HUES64 (cell line): ENCODE data around the gene ZNF398.
"Not testable (repeated sequence)": the region's sequence is repeated elsewhere in the genome, so short reads cannot be mapped to it uniquely, and the experiment has no call there.

Source experiments
- H3K27ac ChIP-seq: 2 replicates; pipeline ENCODE4 v1.7.0; 2013; ENCODE audit warnings: low read depth, low read length, inconsistent platforms
- H3K27me3 ChIP-seq: 2 replicates; pipeline ENCODE4 v1.6.1; 2013; ENCODE audit warnings: mild to moderate bottlenecking, low read length; ENCODE audit not compliant: insufficient read depth
- H3K36me3 ChIP-seq: 2 replicates; pipeline ENCODE4 v1.6.1; 2013; ENCODE audit warnings: mild to moderate bottlenecking, low read length; ENCODE audit not compliant: insufficient read depth
- H3K4me1 ChIP-seq: 2 replicates; pipeline ENCODE4 v1.6.1; 2013; ENCODE audit warnings: mild to moderate bottlenecking, low read length, moderate library complexity; ENCODE audit not compliant: insufficient read depth
- H3K4me3 ChIP-seq: 2 replicates; pipeline ENCODE4 v1.5.1; 2013; ENCODE audit warnings: mild to moderate bottlenecking, low read length, moderate library complexity
- H3K9ac ChIP-seq: 2 replicates; pipeline ENCODE4 v1.6.1; 2013; ENCODE audit warnings: mild to moderate bottlenecking, low read depth, low read length
- H3K9me3 ChIP-seq: 2 replicates; pipeline ENCODE4 v1.6.1; 2013; ENCODE audit warnings: low read depth, low read length; ENCODE audit not compliant: insufficient read depth
- WGBS: fragments of 150-250, 120-280 bp; methylation state at CpG from one replicate; pipeline ENCODE4 v1.1.7; 2013; ENCODE audit warnings: missing lambda C conversion rate; 5-methylcytosine and 5-hydroxymethylcytosine counted together

The ZNF398 gene

GRCh38 chr7:149126662-149127266 lies 20.5 kb upstream of the ZNF398 start:
- Histone ChIP-seq H3K9me3 (peaks cover 13% of the 10 kb centered on the region), H3K27ac (peak overlapping the region; percentile 82), H3K36me3 (peaks cover 20% of the 10 kb centered on the region), H3K4me1 (peaks cover 9% of the 10 kb centered on the region), H3K27me3 (no peaks in the 10 kb centered on the region), H3K9ac (peak overlapping the region; percentile 93), H3K4me3 (peak overlapping the region; percentile 80)
- under 1% methylated on average over 48 of the region's 48 CpGs for WGBS

- H3K9me3 ChIP-seq: peaks cover 13% of the 10 kb centered on the region
- H3K4me3 ChIP-seq: no peak overlapping the region
- 95% methylated on average over 5 of the region's 5 CpGs for WGBS
- H3K9ac ChIP-seq: no peak overlapping the region
- H3K27ac ChIP-seq: no peak overlapping the region
- H3K4me1 ChIP-seq: peaks cover 9% of the 10 kb centered on the region
- peaks cover 22% of the 10 kb centered on the region for H3K36me3 ChIP-seq
- no peaks in the 10 kb centered on the region for H3K27me3 ChIP-seq
Measured at GRCh38 chr7:149130572-149131198, 16.6 kb upstream of the ZNF398 start.

GRCh38 chr7:149133028-149133710 lies 14.1 kb upstream of the ZNF398 start:
- Histone ChIP-seq H3K9ac (no peak overlapping the region), H3K9me3 (peaks cover 13% of the 10 kb centered on the region), H3K27ac (no peak overlapping the region), H3K4me3 (no peak overlapping the region), H3K36me3 (peaks cover 22% of the 10 kb centered on the region), H3K27me3 (no peaks in the 10 kb centered on the region), H3K4me1 (peaks cover 3% of the 10 kb centered on the region; the same call in 1 of the 2 replicates)
- WGBS: 93% methylated on average over 2 of the region's 2 CpGs

DNA sequence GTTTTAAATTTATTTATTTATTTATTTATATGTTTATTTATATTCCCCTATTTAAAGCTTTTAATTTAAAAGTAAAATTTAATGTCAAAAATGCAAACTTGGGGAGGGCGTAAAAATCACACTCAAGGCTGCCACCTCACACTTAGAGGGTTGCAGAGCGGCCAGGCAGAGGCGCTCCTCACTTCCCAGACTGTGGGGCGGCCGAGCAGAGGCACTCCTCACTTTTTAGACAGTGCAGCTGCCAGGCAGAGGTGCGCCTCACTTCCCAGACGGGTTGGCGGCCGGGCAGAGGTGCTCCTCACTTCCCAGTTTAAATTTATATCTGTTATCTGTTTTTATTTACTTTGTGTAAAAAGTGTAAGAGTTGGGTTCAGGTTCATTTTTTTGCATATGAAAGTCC lies 11.1 kb upstream of the ZNF398 start:
- Histone ChIP-seq H3K4me1 (no peaks in the 10 kb centered on the region), H3K9ac (no peak overlapping the region), H3K9me3 (peaks cover 3% of the 10 kb centered on the region; the same call in 1 of the 2 replicates), H3K27ac (no peak overlapping the region), H3K27me3 (no peaks in the 10 kb centered on the region), H3K4me3 (no peak overlapping the region), H3K36me3 (peaks cover 9% of the 10 kb centered on the region)
- 99% methylated on average over 8 of the region's 9 CpGs for WGBS

- no peak overlapping the region for H3K27ac ChIP-seq
- H3K9ac ChIP-seq: no peak overlapping the region
- H3K9me3 ChIP-seq: no peaks in the 10 kb centered on the region
- no peaks in the 10 kb centered on the region for H3K36me3 ChIP-seq
- no peak overlapping the region for H3K4me3 ChIP-seq
- peaks cover 24% of the 10 kb centered on the region for H3K4me1 ChIP-seq
- WGBS: 91% methylated on average over 3 of the region's 3 CpGs
- no peaks in the 10 kb centered on the region for H3K27me3 ChIP-seq
Measured at GRCh38 chr7:149140831-149141230, 6.4 kb upstream of the ZNF398 start.

- no peak overlapping the region for H3K27ac ChIP-seq
- WGBS: 99% methylated on average over 3 of the region's 4 CpGs
- no peaks in the 10 kb centered on the region for H3K9me3 ChIP-seq
- no peak overlapping the region for H3K9ac ChIP-seq
- H3K4me1 ChIP-seq: peaks cover 28% of the 10 kb centered on the region
- no peak overlapping the region for H3K4me3 ChIP-seq
- no peaks in the 10 kb centered on the region for H3K27me3 ChIP-seq
- H3K36me3 ChIP-seq: no peaks in the 10 kb centered on the region
Measured at GRCh38 chr7:149141893-149142292, 5.4 kb upstream of the ZNF398 start.

DNA sequence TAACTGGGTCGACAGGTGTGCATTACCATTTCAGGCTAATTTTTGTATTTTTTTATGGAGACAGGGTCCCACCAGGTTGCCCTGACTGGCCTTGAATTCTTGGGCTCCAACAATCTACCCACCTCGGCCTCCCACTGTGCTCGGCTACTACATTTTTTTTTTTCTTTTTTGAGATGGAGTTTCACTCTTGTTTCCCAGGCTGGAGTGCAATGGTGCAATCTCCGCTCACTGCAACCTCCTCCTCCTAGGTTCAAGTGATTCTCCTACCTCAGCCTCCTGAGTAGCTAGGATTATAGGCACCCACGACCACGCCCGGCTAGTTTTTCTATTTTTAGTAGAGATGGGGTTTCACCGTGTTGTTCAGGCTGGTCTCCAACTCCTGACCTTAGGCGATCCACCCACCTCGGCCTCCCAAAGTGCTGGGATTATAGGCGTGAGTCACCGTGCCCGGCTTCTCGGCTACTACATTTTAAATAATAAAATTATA lies 2.8 kb upstream of the ZNF398 start:
- Histone ChIP-seq H3K4me3 (peak overlapping the region; percentile 23), H3K9ac (peak overlapping the region; percentile 58), H3K27ac (peak overlapping the region; percentile 99), H3K4me1 (peaks cover 31% of the 10 kb centered on the region)
- not testable (repeated sequence) for H3K36me3 ChIP-seq, H3K9me3 ChIP-seq, H3K27me3 ChIP-seq
- 19% methylated on average over 11 of the region's 14 CpGs for WGBS

GRCh38 chr7:149145031-149145845 lies 2.0 kb upstream of the ZNF398 start:
- Histone ChIP-seq H3K4me3 (peak overlapping the region; percentile 95), H3K27ac (peak overlapping the region; percentile 99), H3K27me3 (no peaks in the 10 kb centered on the region), H3K9ac (peak overlapping the region; percentile 96), H3K4me1 (peaks cover 38% of the 10 kb centered on the region), H3K36me3 (peaks cover 7% of the 10 kb centered on the region; the same call in 1 of the 2 replicates), H3K9me3 (no peaks in the 10 kb centered on the region)
- WGBS: 30% methylated on average over 7 of the region's 8 CpGs

- peaks cover 18% of the 10 kb centered on the region for H3K36me3 ChIP-seq
- H3K9ac ChIP-seq: peak overlapping the region; percentile 96
- H3K27ac ChIP-seq: peak overlapping the region; percentile 99
- H3K4me3 ChIP-seq: peak overlapping the region; percentile 95
- no peaks in the 10 kb centered on the region for H3K9me3 ChIP-seq
- H3K4me1 ChIP-seq: peaks cover 46% of the 10 kb centered on the region
- H3K27me3 ChIP-seq: no peaks in the 10 kb centered on the region
- under 1% methylated on average over 86 of the region's 86 CpGs for WGBS
Measured at GRCh38 chr7:149147752-149148653, 750 bp downstream of the ZNF398 start.

DNA sequence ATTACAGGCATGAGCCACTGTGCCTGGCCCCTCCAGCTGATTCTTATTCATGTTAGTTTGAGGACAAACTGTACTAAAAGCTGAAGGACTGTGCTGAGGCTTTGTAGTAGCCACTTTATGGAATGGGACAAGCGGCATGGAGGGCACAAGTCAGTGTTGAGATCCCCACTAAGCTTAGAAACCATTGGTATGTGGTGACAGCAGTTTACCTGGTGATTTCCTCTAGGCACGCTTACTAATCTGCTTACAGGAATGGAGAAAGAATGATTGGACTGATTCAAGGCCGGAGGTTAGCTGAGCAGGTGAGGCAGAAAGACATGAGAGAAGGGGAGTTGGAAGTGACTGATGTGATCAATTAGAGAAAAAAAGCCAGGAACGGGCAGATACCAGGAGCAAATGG lies 3.7 kb downstream of the ZNF398 start:
- 75% methylated on average over 4 of the region's 4 CpGs for whole genome bisulfite sequencing
- Histone ChIP-seq H3K36me3 (peaks cover 46% of the 10 kb centered on the region), H3K4me3 (no peak overlapping the region), H3K9ac (peak overlapping the region; percentile 28; the same call in 1 of the 2 replicates), H3K27ac (0 out of 2 replicates have a peak overlapping the region, but pooled peaks have one; percentile 41), H3K4me1 (peaks cover 21% of the 10 kb centered on the region), H3K9me3 (no peaks in the 10 kb centered on the region), H3K27me3 (no peaks in the 10 kb centered on the region)
